ENCODE results near the gene FAM107B.
"Not testable (repeated sequence)": the region's sequence is repeated elsewhere in the genome, so short reads cannot be mapped to it uniquely, and the experiment has no call there.

Gene FAM107B

DNA sequence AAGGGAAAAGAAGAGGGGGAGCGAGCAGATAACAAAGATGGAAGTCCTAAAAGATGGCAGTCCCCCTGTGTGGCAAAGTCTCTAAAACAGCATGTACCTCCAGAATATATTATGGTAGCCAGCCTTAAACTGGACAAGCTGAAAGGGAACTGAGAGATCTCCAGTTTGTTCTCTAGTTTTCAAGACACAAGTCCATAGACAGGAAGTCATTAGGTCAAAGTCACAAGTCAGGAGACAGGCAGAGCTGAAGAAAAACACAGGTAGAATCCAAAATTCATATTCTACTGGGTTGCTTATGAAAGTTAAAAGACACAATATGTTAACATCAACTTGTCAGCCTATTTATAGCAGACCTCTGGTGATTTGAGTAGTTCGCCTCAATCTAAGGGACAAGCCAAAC lies 38.7 kb downstream of the FAM107B start:
- no peak for DNase-seq (ENCODE audit: low spot score)

DNA sequence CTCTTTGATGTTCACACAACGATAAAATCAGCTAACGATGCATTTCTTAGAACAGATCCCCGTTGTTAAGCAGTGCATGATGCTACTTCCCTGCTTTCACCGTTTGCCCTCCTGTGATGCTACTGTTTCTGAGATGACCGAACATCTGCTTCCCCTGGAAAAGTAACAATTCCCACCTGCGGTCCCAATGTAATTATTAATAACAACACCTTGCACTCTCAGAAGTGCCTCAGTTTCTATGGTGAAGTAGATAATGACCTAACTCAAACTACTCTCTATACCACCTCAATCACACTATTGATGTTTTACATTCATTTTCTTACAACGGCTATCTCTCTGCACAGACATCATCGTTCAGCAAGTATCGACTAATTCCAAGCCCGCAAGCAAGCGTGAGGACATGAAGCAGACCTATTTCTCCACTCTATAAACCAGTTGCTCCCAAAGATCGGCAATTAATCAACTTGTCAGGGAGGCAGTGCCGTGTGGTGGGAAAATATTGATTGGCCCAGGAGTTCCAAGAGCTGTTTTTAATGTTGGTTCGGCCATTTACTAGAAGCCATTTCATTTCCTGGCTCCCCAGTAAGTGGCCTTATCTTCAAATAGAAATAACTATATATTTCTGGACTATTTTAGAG lies 42.7 kb downstream of the FAM107B start:
- no peak for DNase-seq (ENCODE audit: low spot score)

DNA sequence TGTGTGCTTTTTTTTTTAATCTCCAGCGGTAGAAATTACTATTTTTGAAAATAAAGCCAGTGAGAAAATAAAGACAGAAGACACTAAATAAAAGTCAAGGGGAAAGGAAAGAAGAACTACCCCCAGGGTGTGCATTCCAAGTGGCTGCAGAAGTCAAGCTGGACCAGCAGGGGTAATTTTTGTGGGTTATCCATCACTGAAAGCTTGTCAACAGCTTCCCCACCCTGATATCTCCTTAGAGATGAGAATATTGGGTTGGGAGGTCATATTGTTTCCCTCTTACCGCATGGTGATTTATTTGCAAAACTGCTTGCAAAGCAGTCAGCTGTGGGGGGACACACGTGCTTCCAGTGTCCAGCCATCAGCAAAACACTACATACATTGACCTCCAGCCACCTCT lies 46.4 kb downstream of the FAM107B start:
- no peak for DNase-seq (ENCODE audit: low spot score)

- DNase-seq (ENCODE audit: low spot score), result no peak
Measured at GRCh38 chr10:14727924-14728323, 46.8 kb downstream of the FAM107B start.

DNA sequence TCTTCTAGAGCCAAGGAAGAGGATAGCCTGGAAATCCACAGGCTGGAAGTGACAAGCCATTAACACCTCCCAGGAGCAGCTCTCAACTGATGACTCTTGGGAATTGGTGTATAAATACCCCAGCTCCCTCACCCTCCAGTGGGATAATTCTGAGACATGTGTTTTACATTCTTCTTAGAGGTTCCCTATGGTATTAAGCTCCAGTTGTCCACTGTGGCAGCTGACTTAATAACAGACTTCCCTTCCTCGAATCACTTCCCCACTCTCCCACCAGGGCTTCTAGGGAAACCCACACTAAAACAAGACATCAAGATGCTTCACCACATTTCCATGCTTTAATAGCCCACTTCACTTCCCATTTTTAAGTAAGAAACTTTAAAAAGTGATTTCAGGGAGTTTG lies 47.2 kb downstream of the FAM107B start:
- DNase-seq (ENCODE audit: low spot score), result no peak

DNA sequence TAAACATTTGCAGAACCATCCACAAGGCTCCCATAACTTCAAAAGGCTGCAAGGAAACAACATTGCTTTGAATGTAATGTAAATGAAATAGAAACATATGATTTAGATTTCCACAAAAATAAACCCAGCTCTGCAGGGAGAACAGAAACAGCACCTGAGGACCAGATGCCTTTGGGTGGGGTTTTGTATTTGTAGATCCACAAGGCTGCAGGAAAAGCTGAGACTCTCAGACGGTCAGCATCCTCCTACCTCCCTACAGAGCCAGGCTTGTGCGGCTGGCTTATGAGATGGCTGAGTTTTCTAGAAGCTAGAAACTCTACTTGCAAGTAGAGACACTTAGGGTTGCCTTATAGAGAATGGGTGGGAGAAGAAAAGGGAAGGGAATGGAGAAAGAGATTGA lies 49.8 kb downstream of the FAM107B start:
- no peak for DNase-seq (ENCODE audit: low spot score)

- peak; percentile 46 for DNase-seq (ENCODE audit: low spot score)
Measured at GRCh38 chr10:14723052-14723689, 51.5 kb downstream of the FAM107B start.

GRCh38 chr10:14717552-14717951 lies 57.1 kb downstream of the FAM107B start:
- no peak for DNase-seq (ENCODE audit: low spot score)

- DNase-seq (ENCODE audit: low spot score), result no peak
Measured at GRCh38 chr10:14712991-14713424, 61.7 kb downstream of the FAM107B start.

DNA sequence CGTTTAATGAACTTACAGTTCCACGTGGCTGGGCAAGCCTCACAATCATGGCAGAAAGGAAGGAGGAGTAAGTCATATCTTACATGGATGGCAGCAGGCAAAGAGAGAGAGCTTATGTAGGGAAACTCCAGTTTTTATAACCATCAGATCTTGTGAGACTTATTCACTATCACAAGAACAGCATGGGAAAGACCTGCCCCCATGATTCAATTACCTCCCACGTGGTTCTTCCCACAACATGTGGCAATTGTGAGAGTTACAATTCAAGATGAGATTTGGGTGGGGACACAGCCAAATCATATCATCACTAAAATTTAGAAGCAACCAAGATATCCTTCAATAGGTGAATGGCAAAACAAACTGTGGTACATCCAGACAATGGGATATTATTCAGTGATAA lies 65.4 kb downstream of the FAM107B start:
- DNase-seq (ENCODE audit: low spot score), result not testable (repeated sequence)

GRCh38 chr10:14707481-14707880 lies 67.2 kb downstream of the FAM107B start:
- no peak for DNase-seq (ENCODE audit: low spot score)

DNA sequence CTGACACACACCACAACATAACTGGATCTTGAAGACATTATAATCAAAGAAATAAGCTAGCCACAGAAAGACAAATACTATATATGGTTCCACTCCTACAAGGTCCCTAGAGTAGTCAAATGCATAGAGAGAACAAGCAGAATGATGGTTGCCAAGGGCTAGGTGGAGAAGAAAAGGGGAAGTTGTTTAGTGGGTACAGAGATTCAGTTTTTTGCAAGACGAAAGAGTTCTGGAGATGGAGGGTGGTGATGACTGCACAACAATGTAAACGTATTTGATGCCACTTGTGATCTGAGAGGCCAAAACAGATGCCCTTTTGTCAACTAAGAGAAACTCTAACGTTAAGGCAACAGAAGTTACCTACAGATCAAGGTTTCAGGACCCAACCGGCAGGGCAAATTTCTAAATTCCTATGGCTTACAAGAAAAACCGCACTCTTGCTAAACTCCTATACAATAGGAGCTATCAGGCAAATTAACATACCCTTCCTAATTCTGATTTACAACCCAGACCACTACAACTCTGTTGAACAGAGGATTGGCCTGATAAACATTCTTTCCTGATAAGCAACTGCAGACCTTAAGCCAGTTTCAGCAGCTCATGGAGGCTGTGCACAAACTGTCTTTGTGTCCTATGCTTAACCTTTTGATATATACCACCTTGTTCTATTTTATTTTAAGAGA lies 69.0 kb downstream of the FAM107B start:
- no peak for DNase-seq (ENCODE audit: low spot score)

- no peak for DNase-seq (ENCODE audit: low spot score)
Measured at GRCh38 chr10:14703631-14704001, 71.1 kb downstream of the FAM107B start.

DNA sequence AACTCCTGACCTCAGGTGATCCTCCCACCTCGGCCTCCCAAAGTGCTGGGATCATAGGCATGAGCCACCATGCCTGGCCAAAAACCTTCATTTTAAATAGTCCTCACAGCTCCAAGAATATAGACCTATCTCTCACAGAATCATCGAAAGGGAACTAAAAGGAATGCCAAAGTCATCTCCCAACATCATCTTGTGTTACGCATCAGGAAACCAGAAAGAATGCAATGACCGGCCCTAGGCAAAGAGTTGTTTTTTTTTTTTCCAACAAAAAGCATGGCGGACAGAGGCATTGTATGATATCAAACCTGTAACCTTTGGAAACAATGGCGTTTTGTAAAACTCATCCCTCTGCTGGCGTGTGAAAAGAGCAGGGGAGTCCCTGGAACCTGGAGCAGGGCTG lies 73.2 kb downstream of the FAM107B start:
- no peak for DNase-seq (ENCODE audit: low spot score)

GRCh38 chr10:14700546-14700945 lies 74.2 kb downstream of the FAM107B start:
- DNase-seq (ENCODE audit: low spot score), result no peak

- no peak for DNase-seq (ENCODE audit: low spot score)
Measured at GRCh38 chr10:14699482-14699881, 75.2 kb downstream of the FAM107B start.

DNA sequence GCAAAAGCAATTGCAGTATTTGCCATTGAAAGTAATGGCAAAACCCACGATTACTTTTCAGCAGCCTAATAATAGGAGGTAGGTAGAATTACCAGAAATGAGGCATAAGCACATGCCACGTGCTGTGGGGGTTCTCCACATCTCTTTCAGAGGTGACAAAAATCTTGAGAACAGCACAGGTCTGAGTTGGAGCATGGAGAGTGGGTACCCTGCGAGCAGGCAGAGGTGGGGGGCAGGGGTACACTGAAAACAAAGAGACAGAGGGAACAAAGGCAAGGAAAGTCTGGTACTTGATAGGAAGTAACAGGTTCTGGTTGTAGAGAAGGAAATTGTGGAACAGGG lies 75.9 kb downstream of the FAM107B start:
- DNase-seq (ENCODE audit: low spot score), result no peak

- DNase-seq (ENCODE audit: low spot score), result no peak
Measured at GRCh38 chr10:14698111-14698828, 76.4 kb downstream of the FAM107B start.

DNA sequence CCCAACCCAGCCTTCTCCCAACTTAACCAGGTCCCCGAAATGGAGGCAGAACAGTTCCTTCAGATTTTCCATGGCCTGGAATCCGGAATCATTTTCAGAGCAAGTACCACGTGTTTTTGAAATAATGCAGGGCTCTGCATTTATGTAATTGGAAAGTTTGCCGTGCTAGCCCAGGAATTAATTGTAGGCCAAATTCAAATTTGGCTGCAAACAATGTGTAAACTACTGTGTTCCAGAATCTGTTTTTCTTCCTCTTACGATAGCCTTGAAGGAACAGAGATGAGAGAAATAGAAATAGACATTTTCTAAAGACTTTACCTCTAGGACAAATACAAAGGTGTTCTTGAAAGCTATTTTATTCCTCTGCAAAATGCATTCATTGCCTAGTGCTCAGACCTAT lies 77.4 kb downstream of the FAM107B start:
- no peak for DNase-seq (ENCODE audit: low spot score)

DNA sequence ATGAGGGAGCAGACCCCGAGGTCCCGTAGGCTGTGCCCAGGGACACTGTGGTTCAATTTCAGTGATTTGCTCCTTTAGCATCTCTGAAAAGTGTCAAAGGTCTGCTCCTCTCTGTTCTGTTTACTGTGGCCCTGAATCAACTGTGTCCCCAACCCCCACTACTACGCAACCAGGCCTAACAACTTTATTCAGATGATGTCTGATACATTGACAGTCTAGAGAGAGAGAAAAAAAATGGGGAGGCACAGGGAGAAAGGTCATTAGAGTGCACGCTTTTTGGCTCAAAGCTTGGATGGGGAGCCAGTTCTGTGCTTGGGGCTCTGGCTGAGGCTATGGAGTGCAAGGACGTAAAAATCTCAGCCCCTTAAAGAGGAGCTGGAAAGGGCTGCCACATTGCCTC lies 77.9 kb downstream of the FAM107B start:
- DNase-seq (ENCODE audit: low spot score), result no peak

GRCh38 chr10:14695847-14696480 lies 78.7 kb downstream of the FAM107B start:
- DNase-seq (ENCODE audit: low spot score), result no peak

GRCh38 chr10:14693891-14694290 lies 80.8 kb downstream of the FAM107B start:
- no peak for DNase-seq (ENCODE audit: low spot score)
